HepG2 (cell line): ENCODE data around the gene FGD5.

ENCODE experiments used
- HNF1B ChIP-seq: sonication (generic); formaldehyde crosslinking; IDR thresholded peaks from 2 replicates; pipeline ENCODE4 v1.5.1; 2020; ENCODE audit warnings: mild to moderate bottlenecking, moderate library complexity, missing genetic modification reagents
- TARDBP ChIP-seq: sonication (generic); formaldehyde crosslinking; IDR thresholded peaks from 2 replicates; pipeline ENCODE4 v1.8.0; 2022; ENCODE audit warnings: mild to moderate bottlenecking, missing genetic modification reagents
- ZNF615 ChIP-seq: sonication (generic); formaldehyde crosslinking; IDR thresholded peaks from 2 replicates; pipeline ENCODE4 v1.5.0; 2020; ENCODE audit warnings: mild to moderate bottlenecking, missing genetic modification reagents, borderline replicate concordance
- TF ChIP-seq, protein P1 (sequence below): sonication (generic); formaldehyde crosslinking; IDR thresholded peaks from 2 replicates; pipeline ENCODE4 v1.8.1; 2023; ENCODE audit warnings: mild to moderate bottlenecking, inconsistent platforms, moderate library complexity, missing genetic modification reagents, borderline replicate concordance

GRCh38 chr3:14880447-14881106 lies 61.8 kb downstream of the FGD5 start:
- TF ChIP-seq TARDBP (CRISPR knock-in tag) (no peak), ZNF615 (no peak), HNF1B (no peak)
- TF ChIP-seq, protein P1, sequence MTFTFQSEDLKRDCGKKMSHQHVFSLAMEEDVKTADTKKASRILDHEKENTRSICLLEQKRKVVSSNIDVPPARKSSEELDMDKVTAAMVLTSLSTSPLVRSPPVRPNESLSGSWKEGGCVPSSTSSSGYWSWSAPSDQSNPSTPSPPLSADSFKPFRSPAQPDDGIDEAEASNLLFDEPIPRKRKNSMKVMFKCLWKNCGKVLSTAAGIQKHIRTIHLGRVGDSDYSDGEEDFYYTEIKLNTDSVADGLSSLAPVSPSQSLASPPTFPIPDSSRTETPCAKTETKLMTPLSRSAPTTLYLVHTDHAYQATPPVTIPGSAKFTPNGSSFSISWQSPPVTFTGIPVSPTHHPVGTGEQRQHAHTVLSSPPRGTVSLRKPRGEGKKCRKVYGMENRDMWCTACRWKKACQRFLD, result no peak
